ENCODE data around the gene DAAM1. TPM values are rescaled to one million over a fixed set of nuclear protein-coding genes. Genes with fewer than 3 reads are reported as not detected.

DAAM1 gene
- total RNA-seq, 4 donors from 2014 or later, result 13.5 to 72.7 (median 46.2) TPM

GRCh38 chr14:59346329-59346728 is 157.9 kb downstream of the DAAM1 start:
- intact Hi-C loops (cut with DNase I; ENCODE audit: low total_unique reads), result no loop called here
- peak overlapping the region; percentile 66 to 87 for H3K27ac ChIP-seq
- no peaks in the 10 kb centered on the region for H3K27me3 ChIP-seq
- no peaks in the 10 kb centered on the region for H3K9me3 ChIP-seq
- TF ChIP-seq POLR2A (IDR thresholded peaks at IDR 0.05) (no peak), CTCF (IDR thresholded peaks at IDR 0.05) (no peak)
- DNase-seq, result no peak
- H3K4me3 ChIP-seq, result no peak overlapping the region
- peaks cover 0 to 18% of the 10 kb centered on the region in 2 donors for H3K4me1 ChIP-seq
- no peaks in the 10 kb centered on the region for H3K36me3 ChIP-seq

GRCh38 chr14:59346796-59347510 is 158.5 kb downstream of the DAAM1 start:
- Histone ChIP-seq H3K4me3 (no peak overlapping the region), H3K27me3 (no peaks in the 10 kb centered on the region), H3K4me1 (peaks cover 0 to 18% of the 10 kb centered on the region in 2 donors), H3K9me3 (no peaks in the 10 kb centered on the region), H3K27ac (peak overlapping the region; percentile 66 to 87), H3K36me3 (no peaks in the 10 kb centered on the region)
- intact Hi-C loops (cut with DNase I; ENCODE audit: low total_unique reads), result no loop called here
- no peak for TF ChIP-seq CTCF (IDR thresholded peaks at IDR 0.05)
- TF ChIP-seq POLR2A (IDR thresholded peaks at IDR 0.05), result no peak
- no peak for DNase-seq

GRCh38 chr14:59347511-59347900 is 159.0 kb downstream of the DAAM1 start:
- no peak for DNase-seq
- Histone ChIP-seq H3K27ac (peak overlapping the region; percentile 66 to 87), H3K27me3 (no peaks in the 10 kb centered on the region), H3K9me3 (no peaks in the 10 kb centered on the region), H3K4me1 (peaks cover 0 to 18% of the 10 kb centered on the region in 2 donors), H3K4me3 (no peak overlapping the region), H3K36me3 (no peaks in the 10 kb centered on the region)
- intact Hi-C loops (cut with DNase I; ENCODE audit: low total_unique reads), result no loop called here
- no peak for TF ChIP-seq CTCF (IDR thresholded peaks at IDR 0.05)
- TF ChIP-seq POLR2A (IDR thresholded peaks at IDR 0.05), result no peak

- Histone ChIP-seq H3K4me3 (no peak overlapping the region), H3K27me3 (no peaks in the 10 kb centered on the region), H3K9me3 (no peaks in the 10 kb centered on the region), H3K36me3 (no peaks in the 10 kb centered on the region), H3K27ac (peak overlapping the region; percentile 66 to 87), H3K4me1 (peaks cover 0 to 18% of the 10 kb centered on the region in 2 donors)
- TF ChIP-seq POLR2A (IDR thresholded peaks at IDR 0.05) (no peak), CTCF (IDR thresholded peaks at IDR 0.05) (no peak)
- no peak for DNase-seq
- intact Hi-C loops (cut with DNase I; ENCODE audit: low total_unique reads), result no loop called here
These were observed 159.4 kb downstream of the DAAM1 start for GRCh38 chr14:59347915-59348314.

GRCh38 chr14:59349258-59349701 is 160.8 kb downstream of the DAAM1 start:
- Histone ChIP-seq H3K4me3 (no peak overlapping the region), H3K27me3 (no peaks in the 10 kb centered on the region), H3K27ac (peak overlapping the region; percentile 66 to 87), H3K4me1 (peaks cover 0 to 15% of the 10 kb centered on the region in 2 donors), H3K36me3 (no peaks in the 10 kb centered on the region), H3K9me3 (no peaks in the 10 kb centered on the region)
- intact Hi-C loops (cut with DNase I; ENCODE audit: low total_unique reads), result no loop called here
- TF ChIP-seq POLR2A (IDR thresholded peaks at IDR 0.05) (no peak), CTCF (IDR thresholded peaks at IDR 0.05) (no peak)
- no peak for DNase-seq

Measured in uterus (tissue), 4 donors.